Measurements from ENCODE around the gene YES1. TPM values are rescaled to one million over a fixed set of nuclear protein-coding genes. Genes with fewer than 3 reads are reported as not detected.
A peak's percentile ranks its signal among the peaks of the same experiment; 100 is the strongest.

YES1 gene
- total and polyA plus RNA-seq, 2 of the 13 experiments (the other 11 are each of a cell fraction or from before 2014, with no cell fraction given): 17.2 to 70.8 TPM

GRCh38 chr18:812376-813171, 532 bp upstream of the YES1 start (continued):
- TF ChIP-seq HMG20B (CRISPR knock-in tag; conservative IDR thresholded peaks at IDR 0.05) (no peak), SPEN (CRISPR knock-in tag; IDR thresholded peaks at IDR 0.05; ENCODE audit: low read depth) (peak; percentile 38; the same call in 1 of the 2 replicates), ZSCAN22 (CRISPR knock-in tag; IDR thresholded peaks at IDR 0.05) (no peak), TBL1XR1 (IDR thresholded peaks at IDR 0.05; ENCODE audit: borderline replicate concordance, low read length, partially characterized antibody) (no peak), ZNF235 (CRISPR knock-in tag; IDR thresholded peaks at IDR 0.05; ENCODE audit: borderline replicate concordance) (no peak), ZBTB20 (CRISPR knock-in tag; IDR thresholded peaks at IDR 0.05; ENCODE audit: borderline replicate concordance, low read depth) (peak; percentile 47; the same call in 1 of the 2 replicates), TRAFD1 (CRISPR knock-in tag; IDR thresholded peaks at IDR 0.05; ENCODE audit: borderline replicate concordance) (no peak), ARNTL (CRISPR knock-in tag; IDR thresholded peaks at IDR 0.05) (no peak; the same call in 1 of the 2 replicates), CEBPG (CRISPR knock-in tag; IDR thresholded peaks at IDR 0.05) (no peak), SRSF1 (optimal IDR thresholded peaks at IDR 0.05; ENCODE audit: low read depth, low read length) (peak; percentile 35), KDM6A (CRISPR knock-in tag; IDR thresholded peaks at IDR 0.05; ENCODE audit: low read depth) (no peak), RFX3 (CRISPR knock-in tag; IDR thresholded peaks at IDR 0.05) (no peak), ADNP (CRISPR knock-in tag; IDR thresholded peaks at IDR 0.05) (no peak), PBX2 (CRISPR knock-in tag; IDR thresholded peaks at IDR 0.05) (no peak), AGO1 (IDR thresholded peaks at IDR 0.05; ENCODE audit: low read depth, low read length, poor library complexity, severe bottlenecking) (no peak), ZNF354B (CRISPR knock-in tag; IDR thresholded peaks at IDR 0.05) (no peak), ZNF468 (CRISPR knock-in tag; IDR thresholded peaks at IDR 0.05) (no peak), IKZF1 (IDR thresholded peaks at IDR 0.05) (no peak), ZFP1 (CRISPR knock-in tag; IDR thresholded peaks at IDR 0.05) (no peak), ZKSCAN5 (CRISPR knock-in tag; IDR thresholded peaks at IDR 0.05) (no peak), TRIM22 (IDR thresholded peaks at IDR 0.05) (no peak), REPIN1 (CRISPR knock-in tag; IDR thresholded peaks at IDR 0.05; ENCODE audit: borderline replicate concordance, low read depth) (no peak; the same call in 1 of the 2 replicates), AGO2 (optimal IDR thresholded peaks at IDR 0.05; ENCODE audit: low read depth, low read length) (no peak), CHD4 (IDR thresholded peaks at IDR 0.05; ENCODE audit: borderline replicate concordance, low read length) (no peak), MED1 (CRISPR knock-in tag; IDR thresholded peaks at IDR 0.05) (peak; percentile 56), ISL2 (CRISPR knock-in tag; IDR thresholded peaks at IDR 0.05) (no peak)
- TF ChIP-seq, protein P1, sequence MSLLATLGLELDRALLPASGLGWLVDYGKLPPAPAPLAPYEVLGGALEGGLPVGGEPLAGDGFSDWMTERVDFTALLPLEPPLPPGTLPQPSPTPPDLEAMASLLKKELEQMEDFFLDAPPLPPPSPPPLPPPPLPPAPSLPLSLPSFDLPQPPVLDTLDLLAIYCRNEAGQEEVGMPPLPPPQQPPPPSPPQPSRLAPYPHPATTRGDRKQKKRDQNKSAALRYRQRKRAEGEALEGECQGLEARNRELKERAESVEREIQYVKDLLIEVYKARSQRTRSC (CRISPR knock-in tag; IDR thresholded peaks at IDR 0.05; ENCODE audit: low read depth): no peak
- TF ChIP-seq, protein P2, sequence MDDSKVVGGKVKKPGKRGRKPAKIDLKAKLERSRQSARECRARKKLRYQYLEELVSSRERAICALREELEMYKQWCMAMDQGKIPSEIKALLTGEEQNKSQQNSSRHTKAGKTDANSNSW (CRISPR knock-in tag; IDR thresholded peaks at IDR 0.05; ENCODE audit: borderline replicate concordance): no peak

Data from HepG2 (cell line).